HG03442 (cell line): Measurements from ENCODE around the gene LCP1.
A peak's percentile ranks its signal among the peaks of the same experiment; 100 is the strongest.

ENCODE experiments used
- ATAC-seq: cut with Tn5 transposase; IDR thresholded peaks from one replicate; pipeline ENCODE4 v1.9.1; 2021; ENCODE audit warnings: mild to moderate bottlenecking, moderate library complexity; ENCODE audit not compliant: unreplicated experiment

The LCP1 gene

DNA sequence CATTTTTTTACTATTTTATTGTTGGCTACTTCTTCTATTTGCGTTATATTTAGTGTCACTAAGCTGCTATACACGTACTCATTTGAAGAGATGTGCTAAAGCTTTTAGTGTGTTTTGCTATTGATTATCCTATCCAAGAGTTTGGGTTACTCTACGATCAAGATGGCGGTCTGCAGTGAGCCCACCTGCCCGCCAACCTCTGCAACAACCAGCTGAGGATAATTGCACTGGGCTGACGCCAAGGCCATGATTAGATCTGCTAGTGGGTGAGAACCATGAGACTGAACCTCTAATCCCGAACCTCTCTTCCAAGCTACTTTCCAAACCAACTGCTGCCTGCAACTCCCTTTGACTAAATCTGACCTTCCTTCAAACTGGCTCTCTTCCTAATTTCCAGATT lies 78.9 kb downstream of the LCP1 start:
- no peak for ATAC-seq

DNA sequence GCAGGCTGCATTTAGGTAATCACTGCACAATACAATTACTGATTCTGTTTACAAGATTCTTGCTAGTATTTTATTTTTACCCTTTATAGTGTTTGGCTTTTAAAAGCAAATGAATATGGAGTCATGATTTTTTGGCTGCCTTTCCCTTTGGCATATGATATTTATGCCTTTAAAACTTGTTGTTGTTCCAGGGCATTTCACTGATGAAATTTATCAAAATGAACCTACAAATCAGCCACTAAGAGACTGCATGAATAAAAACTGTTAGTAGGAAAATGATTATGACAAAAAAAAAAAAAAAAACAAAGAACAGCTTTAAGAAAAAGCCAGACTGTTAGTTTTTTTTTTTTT lies 79.7 kb downstream of the LCP1 start:
- no peak for ATAC-seq

DNA sequence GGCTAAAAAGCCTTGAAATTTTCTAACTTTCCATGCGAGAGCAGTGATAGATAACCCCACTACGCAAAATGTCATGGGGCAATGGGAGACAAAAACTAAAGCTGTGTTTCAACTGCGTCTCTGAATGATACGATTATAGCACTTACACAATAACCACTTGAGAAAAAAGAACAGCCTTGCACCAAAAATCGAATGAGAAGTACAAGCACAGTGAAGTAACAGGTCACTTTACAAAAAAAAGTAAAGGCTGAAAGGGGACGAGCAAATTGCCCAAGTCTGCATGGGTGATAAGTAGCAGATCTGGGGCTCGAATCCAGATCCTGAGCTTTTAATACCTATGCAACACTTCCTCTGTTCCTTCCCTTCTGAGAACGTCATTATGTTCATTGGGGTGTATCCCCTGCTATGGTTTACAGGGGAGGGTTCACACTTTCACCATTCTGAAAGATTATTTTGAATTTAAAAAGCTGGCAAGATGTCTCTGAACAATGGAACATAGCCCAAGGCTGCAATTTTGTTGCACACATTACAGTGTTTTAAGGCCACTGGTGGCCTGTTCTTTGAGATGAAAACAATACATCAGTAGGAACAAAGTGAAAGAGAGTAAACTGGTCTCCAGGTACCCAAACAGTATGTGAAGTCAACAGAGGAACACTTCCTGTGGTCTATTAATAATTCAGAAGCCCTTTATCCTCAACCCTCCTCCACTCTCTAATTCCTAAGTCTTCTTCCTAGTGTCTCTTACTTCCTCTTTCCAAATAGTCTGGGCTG lies 80.3 kb downstream of the LCP1 start:
- ATAC-seq = peak; percentile 41

DNA sequence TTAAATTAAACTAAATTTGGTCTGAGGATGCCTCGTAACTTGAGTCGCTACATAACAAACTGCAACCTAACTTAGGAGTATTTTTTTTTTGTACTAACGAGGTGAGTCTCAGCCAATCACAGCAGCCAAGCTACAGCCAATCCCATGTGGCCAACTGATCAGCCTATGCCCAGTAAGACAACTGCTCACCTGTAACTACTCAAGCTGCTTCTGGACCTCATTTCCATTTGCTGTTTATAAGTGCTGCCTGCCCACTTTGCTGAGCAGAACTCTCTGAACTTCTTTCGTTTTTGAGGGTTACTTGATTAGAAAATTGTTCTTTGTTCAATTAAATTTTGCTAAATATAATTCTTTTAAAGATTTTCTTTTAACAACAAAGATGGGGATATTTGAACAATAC lies 81.0 kb downstream of the LCP1 start:
- no peak for ATAC-seq

DNA sequence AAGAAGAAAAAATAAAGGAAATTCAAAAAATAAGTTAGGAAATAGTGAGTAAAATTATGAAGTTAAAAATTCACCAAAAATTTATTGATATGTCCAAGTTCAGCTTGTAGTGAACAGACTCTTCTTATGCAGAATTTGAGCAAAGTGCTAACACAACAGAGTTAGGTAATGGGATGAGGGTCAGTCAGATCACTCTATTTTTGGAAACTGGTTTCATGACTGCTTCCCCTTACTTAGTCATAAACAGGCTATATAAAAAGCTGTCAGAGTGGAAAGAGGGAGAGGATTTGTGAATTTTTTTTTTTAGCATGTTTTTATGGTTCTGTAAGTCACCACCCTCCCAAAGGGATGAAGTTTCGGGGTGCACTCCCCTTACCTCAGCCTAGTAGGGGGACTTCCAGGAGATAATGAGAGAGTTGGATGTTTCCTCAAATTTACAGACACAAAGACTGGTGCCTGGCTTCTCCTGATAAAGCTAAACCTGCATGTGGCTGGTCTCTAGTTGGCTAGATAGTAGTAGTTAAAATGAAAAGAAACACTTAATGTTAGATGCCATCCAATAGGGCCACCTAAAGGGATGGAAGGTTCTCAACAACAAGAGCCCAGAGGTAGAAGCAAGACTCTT lies 81.7 kb downstream of the LCP1 start:
- ATAC-seq = peak; percentile 52

DNA sequence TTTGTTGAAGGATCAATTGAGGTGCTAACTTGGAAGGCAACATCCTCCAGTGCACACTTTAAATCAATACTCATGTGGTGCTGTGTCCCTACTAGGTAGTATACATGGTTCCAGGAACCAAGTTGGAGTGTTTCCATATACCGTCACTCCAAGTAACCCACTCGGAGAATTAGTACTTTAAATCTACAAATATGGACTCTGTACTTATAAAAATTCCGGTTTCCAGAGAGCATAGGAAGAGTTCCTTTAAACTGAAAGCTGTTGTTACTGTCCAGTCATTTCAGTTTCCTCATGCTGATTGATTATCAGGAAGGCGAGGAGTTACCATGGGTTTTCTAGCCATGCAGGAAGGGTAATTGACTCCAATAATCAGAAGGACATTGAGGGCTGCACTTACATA lies 84.3 kb downstream of the LCP1 start:
- no peak for ATAC-seq

DNA sequence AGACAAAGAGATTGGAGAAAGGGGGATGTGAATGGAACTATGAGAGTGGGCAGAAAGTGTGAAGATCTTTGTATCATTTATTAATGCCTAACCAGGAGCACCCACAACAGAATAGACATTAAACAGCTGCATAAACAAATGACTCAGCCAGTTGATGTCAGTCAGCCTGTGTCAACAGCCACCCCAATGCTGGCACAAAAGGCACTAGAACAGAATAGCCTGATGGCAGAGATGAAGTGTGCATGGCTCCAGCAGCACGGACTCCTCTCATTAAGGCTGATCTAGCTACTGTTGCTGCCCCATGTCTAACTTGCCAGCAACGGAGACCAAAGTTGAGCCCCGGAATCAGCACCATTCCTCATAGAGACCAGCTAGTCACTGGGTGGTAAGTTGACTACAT lies 85.0 kb downstream of the LCP1 start:
- ATAC-seq = no peak

DNA sequence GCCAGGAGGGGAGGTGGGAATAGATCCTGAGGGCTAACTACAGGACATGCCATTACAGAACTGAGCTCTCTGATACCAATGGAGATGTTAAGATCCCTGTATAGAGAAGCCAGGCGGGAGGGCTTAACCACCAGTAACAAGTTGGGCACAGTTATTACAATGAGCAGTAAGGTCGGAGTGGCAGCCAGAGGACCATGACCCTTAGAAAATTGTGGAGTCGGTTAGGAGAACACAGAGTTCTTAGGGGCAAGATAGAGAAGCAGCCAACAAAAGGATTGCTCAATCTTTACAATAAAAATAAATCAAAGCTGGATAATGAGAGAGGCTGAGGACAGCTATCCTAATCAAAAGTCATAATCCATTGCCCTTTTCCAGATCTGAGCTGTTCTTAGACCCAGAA lies 87.5 kb downstream of the LCP1 start:
- no peak for ATAC-seq

DNA sequence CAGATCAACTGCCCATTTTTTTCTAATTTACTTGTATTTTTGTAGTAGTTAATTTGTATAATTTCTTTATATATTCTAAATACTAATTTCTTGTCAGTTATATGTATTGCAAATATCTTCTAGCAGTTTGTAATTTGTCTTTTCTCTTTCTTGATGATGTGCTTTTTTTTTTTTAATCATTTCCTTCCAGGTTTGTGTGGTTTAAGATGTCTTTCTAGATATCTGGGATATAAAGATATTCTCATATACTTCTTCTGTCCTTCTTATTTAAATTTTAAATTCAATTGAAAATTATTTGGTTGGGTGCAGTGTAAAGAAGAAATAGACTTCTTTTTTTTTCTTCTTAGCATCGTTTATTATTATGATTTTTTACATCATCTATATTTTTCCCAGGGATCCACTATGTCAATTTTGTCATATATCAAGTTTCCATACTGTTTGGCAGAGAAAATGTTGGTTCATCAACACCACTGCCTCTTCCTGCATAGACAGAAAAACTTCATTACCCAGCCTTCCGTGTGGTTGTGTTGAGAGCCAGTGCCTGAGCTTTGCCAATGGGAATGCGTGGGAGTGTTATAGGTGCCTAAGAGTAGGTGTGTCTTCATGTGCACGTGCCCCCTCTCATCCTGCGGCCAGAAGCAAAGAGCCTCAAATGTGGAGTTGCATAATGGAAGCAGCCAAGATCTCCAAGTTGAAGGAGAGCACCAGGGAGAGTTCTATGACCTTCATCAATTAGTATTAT lies 93.0 kb downstream of the LCP1 start:
- ATAC-seq = no peak

DNA sequence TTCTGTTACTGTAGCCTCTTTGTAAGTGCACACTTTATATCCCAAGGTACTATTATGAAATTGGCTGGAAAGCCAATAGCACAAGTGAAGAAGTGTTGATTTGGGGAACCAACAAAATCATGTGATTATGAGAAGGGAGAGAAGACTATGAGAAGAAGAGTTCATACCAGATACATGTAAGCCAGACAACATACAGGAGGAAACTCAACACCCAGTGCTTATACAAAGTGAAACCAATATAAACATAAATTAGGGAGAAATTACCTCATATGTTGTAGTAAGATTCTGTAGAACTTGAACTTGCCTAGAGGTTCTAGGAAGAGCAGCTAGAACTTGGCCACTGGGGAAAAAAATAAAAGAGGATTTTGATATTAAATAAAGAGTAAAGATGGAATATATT lies 94.5 kb downstream of the LCP1 start:
- ATAC-seq = no peak

DNA sequence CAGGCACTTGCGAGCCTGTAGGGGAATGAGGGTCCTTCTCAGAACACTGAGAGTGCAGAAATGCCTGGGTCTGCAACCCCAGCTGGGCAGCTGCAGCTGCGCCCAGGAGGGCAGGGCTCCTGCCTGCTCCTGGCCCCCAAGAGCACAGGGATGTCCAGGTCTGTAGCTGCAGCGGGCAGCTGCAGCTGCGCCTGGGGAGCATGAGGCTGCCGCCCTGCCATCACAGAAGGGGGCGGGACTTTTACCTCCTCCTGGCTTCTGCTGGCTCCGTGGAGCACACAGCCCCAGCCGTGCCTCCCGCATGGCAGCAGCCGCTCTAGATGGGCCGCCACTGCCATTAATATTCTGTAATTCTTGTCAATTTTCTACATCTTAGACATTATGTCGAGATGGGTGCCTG lies 95.0 kb downstream of the LCP1 start:
- ATAC-seq = no peak

DNA sequence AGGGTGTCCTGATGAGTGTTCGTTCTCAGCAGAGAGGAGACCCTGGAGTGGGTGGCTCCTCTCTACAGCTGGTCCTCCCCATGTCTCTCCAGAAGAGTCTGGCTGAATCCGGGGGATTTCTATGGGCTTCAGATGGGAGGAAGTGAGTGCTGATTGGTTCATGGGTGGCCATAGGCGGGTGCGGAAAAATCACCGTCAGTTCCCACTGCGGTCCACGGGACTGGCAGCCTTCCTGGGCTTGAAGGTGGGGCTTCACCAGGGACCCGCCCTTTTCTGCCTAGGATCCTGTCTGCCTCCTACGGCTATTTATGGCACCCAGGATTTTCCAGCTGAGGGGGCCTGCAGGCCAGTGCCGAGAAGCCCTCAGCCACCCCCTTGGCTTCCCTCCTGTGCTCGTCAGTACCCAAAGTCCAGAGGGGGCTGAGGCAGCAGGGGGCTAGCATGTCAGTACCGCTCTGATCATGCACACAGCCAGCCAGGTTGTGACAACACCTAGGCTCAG lies 95.5 kb downstream of the LCP1 start:
- ATAC-seq = no peak

DNA sequence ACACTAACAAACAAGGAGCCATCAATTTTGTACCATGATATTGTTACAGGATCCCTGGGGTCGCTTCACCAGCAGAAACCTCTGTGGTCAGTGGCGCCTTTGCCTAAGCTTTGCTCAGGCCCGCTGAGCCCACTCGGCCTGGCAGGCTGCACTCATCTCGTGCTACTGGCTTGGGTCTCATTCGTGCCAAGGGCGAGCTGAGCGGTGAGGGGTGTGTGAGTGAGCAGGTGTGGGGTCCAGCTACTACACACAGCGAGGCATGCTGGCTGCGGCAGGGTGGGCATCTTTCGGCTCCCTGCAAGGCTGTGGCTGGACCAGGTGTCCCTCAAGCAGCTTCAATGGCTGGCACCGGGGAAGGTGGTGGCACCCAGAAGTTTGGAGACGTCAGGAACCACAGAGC lies 96.2 kb downstream of the LCP1 start:
- ATAC-seq = no peak

DNA sequence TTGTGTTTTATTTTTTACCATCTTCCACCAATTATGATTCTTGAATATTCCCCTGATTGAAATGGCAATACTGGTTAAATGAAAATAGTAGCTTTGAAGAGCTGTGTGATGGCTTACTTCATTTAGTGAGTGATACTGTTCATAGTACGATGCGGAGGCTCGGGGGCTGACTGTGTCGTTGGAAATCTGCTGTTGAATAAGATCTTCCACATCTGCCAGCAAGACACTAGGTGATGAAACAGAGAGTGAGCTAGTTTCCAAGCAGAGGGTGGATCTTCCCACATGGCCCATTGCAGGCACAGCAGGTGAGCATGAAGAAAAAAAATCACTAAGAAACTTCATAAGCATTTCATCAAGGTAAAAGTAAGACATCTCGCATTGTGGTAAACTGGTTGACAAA lies 99.7 kb downstream of the LCP1 start:
- ATAC-seq = no peak

DNA sequence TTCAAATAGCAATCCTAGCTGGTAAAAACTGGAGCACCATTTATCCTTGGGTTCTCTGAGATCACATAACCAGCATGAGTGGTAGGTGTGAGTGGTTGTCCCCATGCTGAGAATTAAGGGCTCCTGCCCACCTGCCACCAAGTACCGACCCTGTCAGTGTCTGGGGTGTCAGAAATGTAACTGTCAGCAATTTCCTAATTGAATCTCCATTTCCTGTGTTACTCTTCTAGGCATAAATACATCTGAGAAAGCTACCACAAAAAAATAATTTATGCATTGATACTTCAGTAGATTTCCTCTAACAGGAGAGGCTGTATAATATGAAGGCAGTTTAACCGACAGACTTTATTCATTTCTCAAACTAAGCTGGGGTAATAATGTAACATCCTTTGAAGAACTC lies 102.2 kb downstream of the LCP1 start:
- no peak for ATAC-seq

DNA sequence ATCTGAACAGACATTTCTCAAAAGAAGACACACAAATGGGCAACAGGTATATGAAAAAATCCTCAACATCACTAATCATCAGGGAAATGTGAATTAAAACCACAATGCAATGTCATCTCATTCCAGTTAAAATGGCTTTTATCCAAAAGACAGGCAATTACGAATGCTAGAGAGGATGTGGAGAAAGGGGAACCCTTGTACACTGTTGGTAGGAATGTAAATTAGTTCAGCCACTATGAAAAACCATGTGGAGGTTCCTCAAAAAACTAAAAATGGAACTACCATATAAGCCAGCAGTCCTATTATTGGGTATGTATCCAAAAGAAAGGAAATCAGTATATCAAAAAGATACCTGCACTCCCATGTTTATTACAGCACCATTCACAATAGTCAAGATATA lies 104.7 kb downstream of the LCP1 start:
- no peak for ATAC-seq

DNA sequence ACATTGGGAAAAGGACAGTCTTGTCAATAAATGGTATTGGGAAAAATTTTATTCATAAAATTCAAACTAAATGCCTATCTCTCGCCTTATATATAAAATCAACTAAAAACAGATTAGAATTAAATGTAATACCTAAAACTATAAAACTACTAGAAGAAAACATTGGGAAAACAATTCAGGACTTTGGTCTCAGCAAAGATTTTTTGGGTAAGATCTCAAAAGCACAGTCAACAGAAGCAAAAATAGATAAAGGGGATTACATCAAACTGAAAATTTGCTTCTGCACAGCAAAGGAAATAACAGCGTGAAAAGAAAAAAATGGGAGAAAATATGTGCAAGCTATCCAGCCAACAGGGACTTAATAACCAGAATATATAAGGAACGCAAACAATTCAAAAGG lies 105.2 kb downstream of the LCP1 start:
- no peak for ATAC-seq
